ENCODE measurements around the gene SLC49A4. TPM values are rescaled to one million over a fixed set of nuclear protein-coding genes. Genes with fewer than 3 reads are reported as not detected.

SLC49A4 gene
- total RNA-seq, 4 donors from 2014 or later: 14.2 to 27.3 (median 20.9) TPM

DNA sequence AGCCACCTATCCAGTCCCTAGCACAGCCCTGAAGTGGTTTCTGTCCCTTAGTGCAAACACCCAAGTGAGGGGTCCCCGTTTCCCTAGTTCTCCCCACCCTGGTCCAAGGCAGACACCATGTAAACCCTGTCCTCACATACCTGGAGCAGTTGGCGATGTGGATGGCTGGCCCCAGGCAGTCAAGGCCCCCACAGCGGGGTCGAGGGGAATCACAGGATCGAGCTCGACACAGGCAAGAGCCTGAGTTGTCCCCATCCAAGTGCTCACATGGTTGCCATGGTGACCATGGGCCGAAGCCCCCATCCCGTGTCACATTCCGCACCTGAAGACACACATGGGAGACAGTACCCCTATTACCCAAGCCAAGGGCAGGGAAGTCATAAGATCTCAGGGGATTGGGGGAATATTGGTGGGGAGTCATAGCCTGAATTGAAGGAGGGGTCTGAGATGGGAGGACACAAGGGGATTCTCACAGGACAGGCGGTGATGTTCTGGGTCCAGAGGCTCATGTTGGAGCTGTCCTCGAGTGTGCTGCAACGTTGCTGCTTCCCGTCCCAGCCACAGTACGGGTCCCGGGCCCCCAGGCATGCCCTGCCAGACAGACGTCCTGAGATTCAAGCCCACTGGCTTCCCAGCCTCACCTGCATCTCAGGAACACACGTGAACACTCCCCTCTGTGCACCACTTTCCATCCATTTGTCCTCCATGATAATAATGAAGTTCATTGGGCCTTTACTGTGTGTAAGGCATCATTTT, 120.6 kb downstream of the SLC49A4 start:
- TF ChIP-seq, protein P1, sequence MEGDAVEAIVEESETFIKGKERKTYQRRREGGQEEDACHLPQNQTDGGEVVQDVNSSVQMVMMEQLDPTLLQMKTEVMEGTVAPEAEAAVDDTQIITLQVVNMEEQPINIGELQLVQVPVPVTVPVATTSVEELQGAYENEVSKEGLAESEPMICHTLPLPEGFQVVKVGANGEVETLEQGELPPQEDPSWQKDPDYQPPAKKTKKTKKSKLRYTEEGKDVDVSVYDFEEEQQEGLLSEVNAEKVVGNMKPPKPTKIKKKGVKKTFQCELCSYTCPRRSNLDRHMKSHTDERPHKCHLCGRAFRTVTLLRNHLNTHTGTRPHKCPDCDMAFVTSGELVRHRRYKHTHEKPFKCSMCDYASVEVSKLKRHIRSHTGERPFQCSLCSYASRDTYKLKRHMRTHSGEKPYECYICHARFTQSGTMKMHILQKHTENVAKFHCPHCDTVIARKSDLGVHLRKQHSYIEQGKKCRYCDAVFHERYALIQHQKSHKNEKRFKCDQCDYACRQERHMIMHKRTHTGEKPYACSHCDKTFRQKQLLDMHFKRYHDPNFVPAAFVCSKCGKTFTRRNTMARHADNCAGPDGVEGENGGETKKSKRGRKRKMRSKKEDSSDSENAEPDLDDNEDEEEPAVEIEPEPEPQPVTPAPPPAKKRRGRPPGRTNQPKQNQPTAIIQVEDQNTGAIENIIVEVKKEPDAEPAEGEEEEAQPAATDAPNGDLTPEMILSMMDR (IDR thresholded peaks at IDR 0.05): no peak
- TF ChIP-seq POLR2A (IDR thresholded peaks at IDR 0.05) (no peak), EP300 (IDR thresholded peaks at IDR 0.05) (no peak)
- WGBS, 2 donors: 88 to 90% methylated on average over 14 to 17 of the region's 17 CpGs
- Histone ChIP-seq H3K27me3 (peaks cover 0 to 20% of the 10 kb centered on the region in 2 donors), H3K27ac (no peak overlapping the region), H3K9me3 (no peaks in the 10 kb centered on the region), H3K4me3 (no peak overlapping the region), H3K4me1 (peaks cover 0 to 2% (median 0%) of the 10 kb centered on the region in 4 donors), H3K36me3 (no peaks in the 10 kb centered on the region)
- no peak for DNase-seq (ENCODE audit: low spot score in 2 of 2)

DNA sequence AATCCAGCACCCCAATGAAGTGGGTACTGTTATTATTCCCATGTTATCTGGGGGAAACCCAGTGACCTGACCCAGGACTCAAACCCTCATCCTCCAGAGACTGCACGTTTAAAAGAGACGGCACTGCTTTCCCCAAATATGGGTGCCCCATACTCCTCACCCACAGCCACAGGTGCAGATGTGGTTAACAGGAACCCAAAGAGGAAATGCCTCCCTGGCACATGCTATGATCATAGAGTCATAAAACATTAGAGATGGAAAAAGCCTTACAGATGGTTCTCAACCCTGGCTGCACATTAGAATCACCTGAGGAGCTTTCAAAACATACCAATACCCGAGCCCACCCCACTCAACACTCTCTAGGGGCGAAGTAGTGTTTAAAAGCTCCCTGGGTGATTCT, 121.2 kb downstream of the SLC49A4 start:
- 76 to 88% methylated on average over 4 of the region's 4 CpGs for WGBS, 2 donors
- TF ChIP-seq POLR2A (IDR thresholded peaks at IDR 0.05) (no peak), EP300 (IDR thresholded peaks at IDR 0.05) (no peak)
- TF ChIP-seq, protein P1 (IDR thresholded peaks at IDR 0.05): no peak
- no peak for DNase-seq (ENCODE audit: low spot score in 2 of 2)

DNA sequence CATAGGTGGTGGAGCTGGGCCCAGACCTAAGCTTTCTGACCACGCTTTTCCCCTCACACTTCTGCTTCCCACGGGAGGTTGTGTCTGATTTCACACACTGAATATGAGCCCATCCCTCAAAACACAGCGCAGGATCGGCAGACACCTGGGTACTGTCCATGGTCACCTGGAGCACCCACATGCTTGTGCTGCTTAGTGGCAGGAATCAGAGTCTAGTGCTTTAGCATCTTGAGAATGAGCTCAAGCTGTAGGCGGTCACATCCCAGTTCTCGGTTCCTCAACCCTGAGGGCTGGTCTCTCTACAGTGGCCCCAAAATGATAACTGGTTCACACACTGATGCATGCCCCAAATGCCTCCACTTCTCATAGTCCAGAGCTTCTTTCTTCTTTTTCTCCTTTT, 121.7 kb downstream of the SLC49A4 start:
- TF ChIP-seq, protein P1 (IDR thresholded peaks at IDR 0.05): no peak
- TF ChIP-seq POLR2A (IDR thresholded peaks at IDR 0.05): no peak
- no peak for TF ChIP-seq EP300 (IDR thresholded peaks at IDR 0.05)
- DNase-seq (ENCODE audit: low spot score in 2 of 2): no peak

More for the DNA sequence above, 121.2 kb downstream of the SLC49A4 start:
- H3K36me3 ChIP-seq: no peaks in the 10 kb centered on the region
- peaks cover 0 to 2% (median 0%) of the 10 kb centered on the region in 4 donors for H3K4me1 ChIP-seq
- no peaks in the 10 kb centered on the region for H3K9me3 ChIP-seq
- no peak overlapping the region for H3K4me3 ChIP-seq
- no peak overlapping the region for H3K27ac ChIP-seq
- H3K27me3 ChIP-seq: peaks cover 0 to 20% of the 10 kb centered on the region in 2 donors

DNA sequence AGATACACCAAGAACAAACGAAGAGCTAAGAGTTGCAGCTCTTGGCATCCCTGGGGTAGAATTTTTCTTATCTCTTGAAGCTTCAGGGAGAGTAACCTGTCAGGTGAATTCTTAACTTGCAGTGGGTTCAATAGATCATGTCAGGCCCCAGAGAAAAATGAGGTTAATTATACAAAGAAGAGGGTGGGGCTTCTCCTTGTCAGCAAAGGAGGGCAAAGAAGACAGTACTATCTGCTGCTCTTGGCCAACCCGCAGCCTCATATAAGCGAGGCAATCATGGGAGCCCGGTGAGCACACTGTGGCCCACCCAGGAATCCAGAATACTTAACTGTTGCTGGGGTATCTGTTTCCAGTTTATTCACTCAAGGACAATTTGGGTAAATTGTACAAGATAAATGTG, 122.5 kb downstream of the SLC49A4 start:
- H3K4me3 ChIP-seq: no peak overlapping the region
- WGBS, 2 donors: 81 to 86% methylated on average over 4 of the region's 4 CpGs
- TF ChIP-seq EP300 (IDR thresholded peaks at IDR 0.05) (no peak), POLR2A (IDR thresholded peaks at IDR 0.05) (no peak)
- TF ChIP-seq, protein P1 (IDR thresholded peaks at IDR 0.05): no peak
- no peaks in the 10 kb centered on the region for H3K9me3 ChIP-seq
- no peak for DNase-seq (ENCODE audit: low spot score in 2 of 2)
- no peak overlapping the region for H3K27ac ChIP-seq
- H3K4me1 ChIP-seq: peaks cover 0 to 6% (median 0%) of the 10 kb centered on the region in 4 donors
- H3K36me3 ChIP-seq: no peaks in the 10 kb centered on the region
- peaks cover 0 to 26% of the 10 kb centered on the region in 2 donors for H3K27me3 ChIP-seq

More for the DNA sequence above, 121.7 kb downstream of the SLC49A4 start:
- Histone ChIP-seq H3K4me3 (no peak overlapping the region), H3K9me3 (no peaks in the 10 kb centered on the region), H3K4me1 (peaks cover 0 to 2% (median 0%) of the 10 kb centered on the region in 4 donors), H3K36me3 (no peaks in the 10 kb centered on the region), H3K27me3 (peaks cover 0 to 24% of the 10 kb centered on the region in 2 donors), H3K27ac (no peak overlapping the region)
- WGBS, 2 donors: 90% methylated on average over 6 of the region's 6 CpGs

DNA sequence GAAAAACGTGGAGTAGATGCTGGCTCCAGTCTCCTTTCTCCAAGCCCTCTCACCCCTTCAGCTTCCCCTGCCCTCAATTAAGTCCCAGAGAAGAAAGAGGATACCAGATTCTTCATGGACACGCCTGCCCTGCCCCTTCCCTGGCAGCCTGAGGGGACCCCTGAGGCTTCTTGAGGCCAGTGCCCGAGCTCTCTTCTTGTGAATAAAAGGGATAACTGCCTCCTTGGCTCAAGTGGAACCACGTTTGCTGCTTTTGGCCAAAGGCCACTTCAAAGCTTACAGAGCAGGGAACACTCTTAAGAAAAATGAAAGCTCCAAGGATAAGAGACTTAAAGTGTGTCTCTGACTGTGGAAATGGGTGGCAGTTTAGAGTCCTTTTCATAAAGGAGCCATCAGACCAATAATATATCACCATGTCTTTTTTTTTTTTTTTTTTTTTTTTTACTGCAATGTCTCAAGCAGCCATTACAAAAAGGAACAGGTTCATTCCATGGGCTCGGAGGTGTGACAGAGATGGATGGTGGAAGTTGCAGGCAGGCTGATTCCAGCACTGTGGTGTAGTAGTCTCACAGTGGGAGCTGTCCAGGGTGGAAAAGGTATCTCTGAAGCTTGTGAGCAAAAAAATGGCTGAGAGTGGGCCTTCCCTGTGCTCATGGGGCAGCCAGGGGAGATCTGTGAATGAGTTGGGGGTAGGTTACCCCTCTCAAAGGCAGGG, 123.9 kb downstream of the SLC49A4 start:
- 41 to 48% methylated on average over 5 of the region's 5 CpGs for WGBS, 2 donors
- TF ChIP-seq, protein P1 (IDR thresholded peaks at IDR 0.05): no peak
- TF ChIP-seq EP300 (IDR thresholded peaks at IDR 0.05) (no peak), POLR2A (IDR thresholded peaks at IDR 0.05) (no peak)

More for the DNA sequence above, 123.9 kb downstream of the SLC49A4 start:
- Histone ChIP-seq H3K27me3 (peaks cover 0 to 17% of the 10 kb centered on the region in 2 donors), H3K4me1 (peaks cover 0 to 6% (median 0%) of the 10 kb centered on the region in 4 donors), H3K27ac (no peak overlapping the region), H3K36me3 (no peaks in the 10 kb centered on the region), H3K9me3 (no peaks in the 10 kb centered on the region), H3K4me3 (no peak overlapping the region)
- DNase-seq (ENCODE audit: low spot score in 2 of 2): no peak

Measured in tibial nerve (tissue), 4 donors.